HCT116 (cell line): ENCODE measurements around the gene CD2. TPM values are rescaled to one million over a fixed set of nuclear protein-coding genes. Genes with fewer than 3 reads are reported as not detected.

Experiments
- ATAC-seq: fragments of 200-7000 bp; cut with Tn5 transposase; 2 replicates; pipeline ENCODE4 v1.9.1; 2020; ENCODE audit warnings: mild to moderate bottlenecking, moderate library complexity
- BruUV-seq: library from RNA; stranded (reverse); fragments of 400-500 nt; replicated peaks from 2 replicates; lab custom pipeline; 2021; lab: Mats Ljungman, UMichigan
- CTCF ChIA-PET: fragments of 300-600 bp; sonication (Branson Sonifier 250); formaldehyde crosslinking; loops from one replicate; lab custom pipeline; 2021; ENCODE audit warnings: antibody characterized with exemption; lab: Charles Lee
- POLR2A ChIA-PET: fragments of 300-600, 350-600 bp; sonication (Branson Sonifier 250); formaldehyde crosslinking; loops from one replicate; lab custom pipeline; 2021; ENCODE audit warnings: antibody characterized with exemption; lab: Charles Lee
- RAD21 ChIA-PET, 2 experiments: fragments of 300-600 bp; sonication (Branson Sonifier 250); formaldehyde crosslinking; loops; one replicate each; lab custom pipeline; 2023; ENCODE audit warnings: low total read pairs in 2 of 2; ENCODE audit not compliant: uncharacterized antibody in 2 of 2, unreplicated experiment in 2 of 2, low non-redundant PET in 1 of 2; lab: Charles Lee
- DNase-seq: peaks from one replicate; pipeline ENCODE4 v3.0.0-alpha.2; 2010; ENCODE audit warnings: low read depth, low spot score
- H2AFZ ChIP-seq: fragments of 200-600 bp; shearing (Covaris generic), sonication (generic); 2 replicates; pipeline ENCODE4 v1.6.1; 2017; ENCODE audit warnings: low read depth, mixed run types, mixed read lengths, antibody characterized with exemption, low read length; ENCODE audit not compliant: poor library complexity, severe bottlenecking
- H3K27ac ChIP-seq: 2 replicates; pipeline ENCODE4 v1.5.1; 2012; ENCODE audit warnings: low read depth, low read length
- H3K27me3 ChIP-seq: fragments of 200-600 bp; sonication (generic); 2 replicates; pipeline ENCODE4 v1.6.1; 2016; ENCODE audit warnings: mixed run types, low read length, mixed read lengths; ENCODE audit not compliant: insufficient read depth
- H3K36me3 ChIP-seq, 2 experiments: fragments of 200-500 bp in 1 of 2; fragments of 200-600 bp in 1 of 2; sonication (Bioruptor generic) in 1 of 2; sonication (generic) in 1 of 2; 2 replicates each; pipeline versions ENCODE4 v1.5.1 to v1.6.1; 2014 to 2016; ENCODE audit warnings: low read length in 2 of 2, inconsistent platforms in 1 of 2, mixed read lengths in 1 of 2, mixed run types in 1 of 2; ENCODE audit not compliant: insufficient read depth in 2 of 2, control insufficient read depth in 1 of 2
- H3K4me1 ChIP-seq, 2 experiments: fragments of 200-600 bp in 1 of 2; sonication (generic) in 1 of 2; 2 replicates each; pipeline versions ENCODE4 v1.5.1 to v1.6.1; 2012 to 2017; ENCODE audit warnings: low read length in 2 of 2, inconsistent platforms in 1 of 2, mild to moderate bottlenecking in 1 of 2, mixed read lengths in 1 of 2, mixed run types in 1 of 2, moderate library complexity in 1 of 2; ENCODE audit not compliant: insufficient read depth in 2 of 2, control insufficient read depth in 1 of 2
- H3K4me2 ChIP-seq: fragments of 200-600 bp; sonication (generic); 2 replicates; pipeline ENCODE4 v1.6.1; 2017; ENCODE audit warnings: mixed run types, low read length, mixed read lengths
- H3K4me3 ChIP-seq, 2 experiments: fragments of 200-600 bp in 1 of 2; sonication (generic) in 1 of 2; replicated peaks in 1 of 2; 2 replicates each; pipeline ENCODE4 v1.5.1; 2011 to 2016; ENCODE audit warnings: low read length in 2 of 2, control low read depth in 1 of 2, low read depth in 1 of 2, mild to moderate bottlenecking in 1 of 2, mixed read lengths in 1 of 2, mixed run types in 1 of 2
- H3K79me2 ChIP-seq: fragments of 200-600 bp; sonication (generic); 2 replicates; pipeline ENCODE4 v1.6.1; 2017; ENCODE audit warnings: mild to moderate bottlenecking, mixed run types, low read length, moderate library complexity, mixed read lengths; ENCODE audit not compliant: insufficient read depth
- H3K9ac ChIP-seq: fragments of 200-600 bp; sonication (generic); 2 replicates; pipeline ENCODE4 v1.6.1; 2016; ENCODE audit warnings: low read length, mixed read lengths
- H3K9me2 ChIP-seq: fragments of 200-600 bp; sonication (generic), shearing (Covaris generic); 2 replicates; pipeline ENCODE4 v1.6.1; 2017; ENCODE audit warnings: mixed run types, mild to moderate bottlenecking, moderate library complexity; ENCODE audit not compliant: insufficient read depth
- H3K9me3 ChIP-seq, 2 experiments: fragments of 200-500 bp in 1 of 2; fragments of 200-600 bp in 1 of 2; sonication (Bioruptor generic) in 1 of 2; sonication (generic) in 1 of 2; 2 replicates each; pipeline ENCODE4 v1.6.1; 2014 to 2017; ENCODE audit warnings: low read length in 2 of 2, mixed read lengths in 2 of 2, inconsistent platforms in 1 of 2, low read depth in 1 of 2, mild to moderate bottlenecking in 1 of 2, mixed run types in 1 of 2, moderate library complexity in 1 of 2; ENCODE audit not compliant: control insufficient read depth in 1 of 2, insufficient read depth in 1 of 2
- H4K20me1 ChIP-seq: fragments of 200-600 bp; sonication (generic), shearing (Covaris generic); 2 replicates; pipeline ENCODE4 v1.6.1; 2017; ENCODE audit warnings: mixed run types, mild to moderate bottlenecking, moderate library complexity; ENCODE audit not compliant: insufficient read depth
- CTCF ChIP-seq, 3 experiments: fragments of 200-600 bp in 1 of 3; sonication (generic) in 1 of 3; IDR thresholded peaks in 2 of 3; conservative IDR thresholded peaks in 1 of 3; 2 replicates each; pipeline ENCODE4 v1.5.1; 2012 to 2017; ENCODE audit warnings: low read depth in 2 of 3, low read length in 2 of 3, antibody characterized with exemption in 1 of 3, borderline replicate concordance in 1 of 3, control low read depth in 1 of 3, mild to moderate bottlenecking in 1 of 3, mixed read lengths in 1 of 3, mixed run types in 1 of 3, moderate library complexity in 1 of 3; ENCODE audit not compliant: insufficient read depth in 1 of 3
- EGR1 ChIP-seq: IDR thresholded peaks from 2 replicates; pipeline ENCODE4 v1.6.1; 2012; ENCODE audit warnings: low read depth
- ELF1 ChIP-seq: IDR thresholded peaks from 2 replicates; pipeline ENCODE4 v1.6.1; 2012; ENCODE audit warnings: low read depth, borderline replicate concordance
- EZH2 ChIP-seq: fragments of 200-600 bp; sonication (generic); IDR thresholded peaks from 2 replicates; pipeline ENCODE4 v1.6.1; 2017; ENCODE audit warnings: antibody characterized with exemption, mixed run types
- EZH2phosphoT487 ChIP-seq: fragments of 200-600 bp; IDR thresholded peaks from 2 replicates; pipeline ENCODE4 v1.6.1; 2018; ENCODE audit warnings: antibody characterized with exemption, borderline replicate concordance
- FOSL1 ChIP-seq: IDR thresholded peaks from 2 replicates; pipeline ENCODE4 v1.6.1; 2012; ENCODE audit warnings: low read depth
- JUND ChIP-seq: IDR thresholded peaks from 2 replicates; pipeline ENCODE4 v1.6.1; 2012
- POLR2A ChIP-seq: IDR thresholded peaks from 2 replicates; pipeline ENCODE4 v1.7.0; 2011; ENCODE audit warnings: borderline replicate concordance; ENCODE audit not compliant: insufficient read depth, insufficient read length; ENCODE audit errors: extremely low read depth
- POLR2AphosphoS5 ChIP-seq: IDR thresholded peaks from 2 replicates; pipeline ENCODE4 v1.6.1; 2011; ENCODE audit warnings: mild to moderate bottlenecking, low read depth, low read length, moderate library complexity
- RAD21 ChIP-seq: IDR thresholded peaks from 2 replicates; pipeline ENCODE4 v1.6.1; 2012; ENCODE audit warnings: low read depth, mild to moderate bottlenecking
- SIN3A ChIP-seq: IDR thresholded peaks from 2 replicates; pipeline ENCODE4 v1.6.1; 2012; ENCODE audit warnings: low read depth
- SRF ChIP-seq: IDR thresholded peaks from 2 replicates; pipeline ENCODE4 v1.6.1; 2012; ENCODE audit warnings: low read depth
- TCF7L2 ChIP-seq: IDR thresholded peaks from 2 replicates; pipeline ENCODE4 v1.7.0; 2011; ENCODE audit warnings: borderline replicate concordance, inconsistent platforms; ENCODE audit not compliant: insufficient read depth, insufficient read length; ENCODE audit errors: extremely low read depth
- YY1 ChIP-seq: IDR thresholded peaks from 2 replicates; pipeline ENCODE4 v1.6.1; 2011; ENCODE audit warnings: low read length, low read depth, moderate library complexity, mild to moderate bottlenecking; ENCODE audit not compliant: insufficient replicate concordance; ENCODE audit errors: extremely low read depth
- ZFX ChIP-seq: fragments of 450-650 bp; IDR thresholded peaks from 2 replicates; pipeline ENCODE4 v1.6.1; 2017
- ZNF274 ChIP-seq: fragments of 200-500 bp; sonication (Bioruptor generic); IDR thresholded peaks from 2 replicates; pipeline ENCODE4 v1.6.1; 2014; ENCODE audit warnings: mild to moderate bottlenecking, low read depth, low read length, inconsistent platforms
- intact Hi-C: fragments of 100-400 bp; cut with micrococcal nuclease; formaldehyde crosslinking; loops from 2 replicates; pipeline ENCODE4 v1.10.0; 2022
- total RNA-seq: library from RNA; stranded (reverse); gene quantifications from one replicate; pipeline ENCODE4 v1.2.1, GENCODE V29; 2021; ENCODE audit not compliant: unreplicated experiment
- TF ChIP-seq, protein P1 (sequence below): IDR thresholded peaks from 2 replicates; pipeline ENCODE4 v1.6.1; 2011; ENCODE audit warnings: mild to moderate bottlenecking, low read length, moderate library complexity; ENCODE audit not compliant: insufficient replicate concordance; ENCODE audit errors: extremely low read depth
- TF ChIP-seq, protein P2 (sequence below): IDR thresholded peaks from 2 replicates; pipeline ENCODE4 v1.6.1; 2012; ENCODE audit warnings: low read depth
- TF ChIP-seq, protein P3 (sequence below): IDR thresholded peaks from 2 replicates; pipeline ENCODE4 v1.6.1; 2012

Gene CD2
- total RNA-seq, 1 experiment from 2014 or later = 0.57 TPM

GRCh38 chr1:116811321-116811720 lies 57.1 kb downstream of the CD2 start:
- H3K4me3 ChIP-seq = no peak overlapping the region
- DNase-seq = no peak
- no peaks in the 10 kb centered on the region for H3K36me3 ChIP-seq
- H3K79me2 ChIP-seq = no peaks in the 10 kb centered on the region
- peaks cover 0 to 4% of the 10 kb centered on the region in 2 experiments; a peak in 1 of 4 replicates for H3K9me3 ChIP-seq
- H3K9ac ChIP-seq = no peak overlapping the region
- intact Hi-C loops = loop anchor here (10.0 kb wide), 1 partner anchor 47 kb away; no protein-coding TSS in a partner anchor
- H3K4me1 ChIP-seq = no peaks in the 10 kb centered on the region
- no peak overlapping the region for H2AFZ ChIP-seq
- CTCF ChIA-PET = no interaction called here
- no TSS peak for BruUV-seq
- H3K9me2 ChIP-seq = no peaks in the 10 kb centered on the region
- no peaks in the 10 kb centered on the region for H3K27me3 ChIP-seq
- no peak overlapping the region for H3K4me2 ChIP-seq
- POLR2A ChIA-PET = no interaction called here
- RAD21 ChIA-PET = no interaction called here
- TF ChIP-seq ZNF274 = no peak
- no peak for TF ChIP-seq ZFX
- TF ChIP-seq EZH2phosphoT487 = no peak
- TF ChIP-seq, protein P1, sequence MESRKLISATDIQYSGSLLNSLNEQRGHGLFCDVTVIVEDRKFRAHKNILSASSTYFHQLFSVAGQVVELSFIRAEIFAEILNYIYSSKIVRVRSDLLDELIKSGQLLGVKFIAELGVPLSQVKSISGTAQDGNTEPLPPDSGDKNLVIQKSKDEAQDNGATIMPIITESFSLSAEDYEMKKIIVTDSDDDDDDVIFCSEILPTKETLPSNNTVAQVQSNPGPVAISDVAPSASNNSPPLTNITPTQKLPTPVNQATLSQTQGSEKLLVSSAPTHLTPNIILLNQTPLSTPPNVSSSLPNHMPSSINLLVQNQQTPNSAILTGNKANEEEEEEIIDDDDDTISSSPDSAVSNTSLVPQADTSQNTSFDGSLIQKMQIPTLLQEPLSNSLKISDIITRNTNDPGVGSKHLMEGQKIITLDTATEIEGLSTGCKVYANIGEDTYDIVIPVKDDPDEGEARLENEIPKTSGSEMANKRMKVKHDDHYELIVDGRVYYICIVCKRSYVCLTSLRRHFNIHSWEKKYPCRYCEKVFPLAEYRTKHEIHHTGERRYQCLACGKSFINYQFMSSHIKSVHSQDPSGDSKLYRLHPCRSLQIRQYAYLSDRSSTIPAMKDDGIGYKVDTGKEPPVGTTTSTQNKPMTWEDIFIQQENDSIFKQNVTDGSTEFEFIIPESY = no peak
- no peak for TF ChIP-seq SIN3A
- TF ChIP-seq ELF1 = no peak
- TF ChIP-seq, protein P2, sequence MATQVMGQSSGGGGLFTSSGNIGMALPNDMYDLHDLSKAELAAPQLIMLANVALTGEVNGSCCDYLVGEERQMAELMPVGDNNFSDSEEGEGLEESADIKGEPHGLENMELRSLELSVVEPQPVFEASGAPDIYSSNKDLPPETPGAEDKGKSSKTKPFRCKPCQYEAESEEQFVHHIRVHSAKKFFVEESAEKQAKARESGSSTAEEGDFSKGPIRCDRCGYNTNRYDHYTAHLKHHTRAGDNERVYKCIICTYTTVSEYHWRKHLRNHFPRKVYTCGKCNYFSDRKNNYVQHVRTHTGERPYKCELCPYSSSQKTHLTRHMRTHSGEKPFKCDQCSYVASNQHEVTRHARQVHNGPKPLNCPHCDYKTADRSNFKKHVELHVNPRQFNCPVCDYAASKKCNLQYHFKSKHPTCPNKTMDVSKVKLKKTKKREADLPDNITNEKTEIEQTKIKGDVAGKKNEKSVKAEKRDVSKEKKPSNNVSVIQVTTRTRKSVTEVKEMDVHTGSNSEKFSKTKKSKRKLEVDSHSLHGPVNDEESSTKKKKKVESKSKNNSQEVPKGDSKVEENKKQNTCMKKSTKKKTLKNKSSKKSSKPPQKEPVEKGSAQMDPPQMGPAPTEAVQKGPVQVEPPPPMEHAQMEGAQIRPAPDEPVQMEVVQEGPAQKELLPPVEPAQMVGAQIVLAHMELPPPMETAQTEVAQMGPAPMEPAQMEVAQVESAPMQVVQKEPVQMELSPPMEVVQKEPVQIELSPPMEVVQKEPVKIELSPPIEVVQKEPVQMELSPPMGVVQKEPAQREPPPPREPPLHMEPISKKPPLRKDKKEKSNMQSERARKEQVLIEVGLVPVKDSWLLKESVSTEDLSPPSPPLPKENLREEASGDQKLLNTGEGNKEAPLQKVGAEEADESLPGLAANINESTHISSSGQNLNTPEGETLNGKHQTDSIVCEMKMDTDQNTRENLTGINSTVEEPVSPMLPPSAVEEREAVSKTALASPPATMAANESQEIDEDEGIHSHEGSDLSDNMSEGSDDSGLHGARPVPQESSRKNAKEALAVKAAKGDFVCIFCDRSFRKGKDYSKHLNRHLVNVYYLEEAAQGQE = no peak
- no peak for TF ChIP-seq POLR2AphosphoS5
- TF ChIP-seq TCF7L2 = no peak
- TF ChIP-seq, protein P3, sequence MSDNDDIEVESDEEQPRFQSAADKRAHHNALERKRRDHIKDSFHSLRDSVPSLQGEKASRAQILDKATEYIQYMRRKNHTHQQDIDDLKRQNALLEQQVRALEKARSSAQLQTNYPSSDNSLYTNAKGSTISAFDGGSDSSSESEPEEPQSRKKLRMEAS = no peak
- TF ChIP-seq FOSL1 = no peak
- no peak for TF ChIP-seq RAD21
- TF ChIP-seq CTCF (IDR thresholded peaks at IDR 0.05 in 2 of 3, conservative IDR thresholded peaks at IDR 0.05 in 1 of 3; ENCODE audit: borderline replicate concordance in 1 of 3, insufficient read depth in 1 of 3, low read depth in 2 of 3, low read length in 2 of 3) = no peak
- TF ChIP-seq JUND = no peak
- no peak for TF ChIP-seq EZH2
- TF ChIP-seq POLR2A = no peak
- no peak for TF ChIP-seq EGR1
- TF ChIP-seq SRF = no peak
- TF ChIP-seq YY1 = no peak
- TF ChIP-seq, all 23 proteins: peak for 0
- Histone ChIP-seq H3K27ac (no peak overlapping the region), H4K20me1 (no peaks in the 10 kb centered on the region)
- ATAC-seq = no peak
